PC-9 (cell line): ENCODE data around the gene PAF1. TPM values are rescaled to one million over a fixed set of nuclear protein-coding genes. Genes with fewer than 3 reads are reported as not detected.
A peak's percentile ranks its signal among the peaks of the same experiment; 100 is the strongest.

Experiments used
- BruUV-seq: library from RNA; stranded (reverse); fragments of 400-500 nt; replicated peaks from 2 replicates; lab custom pipeline; 2021; lab: Mats Ljungman, UMichigan
- CTCF ChIA-PET: fragments of 300-600 bp; sonication (Branson Sonifier 250); formaldehyde crosslinking; loops from one replicate; lab custom pipeline; 2022; ENCODE audit warnings: antibody characterized with exemption; lab: Charles Lee
- POLR2A ChIA-PET: fragments of 300-600 bp; sonication (Branson Sonifier 250); formaldehyde crosslinking; loops from one replicate; lab custom pipeline; 2022; ENCODE audit warnings: antibody characterized with exemption; ENCODE audit not compliant: unreplicated experiment; lab: Charles Lee
- DNase-seq, 2 experiments: peaks; one replicate each; pipeline versions ENCODE4 v3.0.0 to v3.0.0-alpha.2; 2015 to 2022; ENCODE audit warnings: mixed read lengths in 1 of 2
- H2AFZ ChIP-seq: fragments of 200-600 bp; sonication (generic); 2 replicates; pipeline ENCODE4 v1.8.1; 2017; ENCODE audit warnings: antibody characterized with exemption
- H3F3A ChIP-seq: fragments of 200-600 bp; sonication (generic); 2 replicates; pipeline ENCODE4 v1.8.1; 2017; ENCODE audit warnings: antibody characterized with exemption, mild to moderate bottlenecking, low read depth; ENCODE audit not compliant: insufficient read depth
- H3K27ac ChIP-seq: fragments of 200-600 bp; sonication (generic); 2 replicates; pipeline ENCODE4 v1.6.1; 2016; ENCODE audit warnings: mixed run types
- H3K27me3 ChIP-seq: fragments of 200-600 bp; sonication (generic); 2 replicates; pipeline ENCODE4 v1.6.1; 2016; ENCODE audit warnings: low read depth, mixed run types; ENCODE audit not compliant: insufficient read depth
- H3K36me3 ChIP-seq: fragments of 200-600 bp; sonication (generic); 2 replicates; pipeline ENCODE4 v1.6.1; 2016; ENCODE audit warnings: low read depth, mixed run types
- H3K4me1 ChIP-seq: fragments of 200-600 bp; sonication (generic); replicated peaks from 2 replicates; pipeline ENCODE4 v1.6.1; 2016; ENCODE audit warnings: mixed run types; ENCODE audit not compliant: insufficient read depth
- H3K4me2 ChIP-seq: fragments of 200-600 bp; sonication (generic); 2 replicates; pipeline ENCODE4 v1.6.1; 2017; ENCODE audit warnings: mixed run types
- H3K4me3 ChIP-seq: fragments of 200-600 bp; sonication (generic); 2 replicates; pipeline ENCODE4 v1.6.1; 2016; ENCODE audit warnings: mixed run types
- H3K79me2 ChIP-seq: fragments of 200-600 bp; sonication (generic); 2 replicates; pipeline ENCODE4 v1.6.1; 2017; ENCODE audit warnings: low read depth, mixed run types
- H3K9me2 ChIP-seq: fragments of 200-600 bp; sonication (generic); 2 replicates; pipeline ENCODE4 v1.8.1; 2017; ENCODE audit warnings: mild to moderate bottlenecking; ENCODE audit not compliant: insufficient read depth
- H3K9me3 ChIP-seq: fragments of 200-600 bp; sonication (generic); 2 replicates; pipeline ENCODE4 v1.8.1; 2016; ENCODE audit warnings: low read depth; ENCODE audit not compliant: insufficient read depth
- H4K20me1 ChIP-seq: fragments of 200-600 bp; sonication (generic); 2 replicates; pipeline ENCODE4 v1.8.1; 2017; ENCODE audit not compliant: insufficient read depth
- EZH2 ChIP-seq: fragments of 200-600 bp; sonication (generic); IDR thresholded peaks from 2 replicates; pipeline ENCODE4 v1.8.0; 2017; ENCODE audit warnings: antibody characterized with exemption, low read depth
- intact Hi-C: fragments of 100-400 bp; cut with micrococcal nuclease; formaldehyde crosslinking; loops from one replicate; pipeline ENCODE4 v1.10.0; 2022; ENCODE audit not compliant: unreplicated experiment
- total RNA-seq: library from RNA; stranded (reverse); gene quantifications from 2 replicates; pipeline ENCODE4 v1.2.3, GENCODE V29; 2021
- TF ChIP-seq, protein P1 (sequence below): fragments of 200-600 bp; sonication (generic); conservative IDR thresholded peaks from 2 replicates; pipeline ENCODE4 v1.6.1; 2017; ENCODE audit warnings: mixed run types, antibody characterized with exemption, mild to moderate bottlenecking, moderate library complexity

PAF1 gene
- total RNA-seq, 1 experiment from 2014 or later = 61.1 TPM

- TF ChIP-seq, protein P1, sequence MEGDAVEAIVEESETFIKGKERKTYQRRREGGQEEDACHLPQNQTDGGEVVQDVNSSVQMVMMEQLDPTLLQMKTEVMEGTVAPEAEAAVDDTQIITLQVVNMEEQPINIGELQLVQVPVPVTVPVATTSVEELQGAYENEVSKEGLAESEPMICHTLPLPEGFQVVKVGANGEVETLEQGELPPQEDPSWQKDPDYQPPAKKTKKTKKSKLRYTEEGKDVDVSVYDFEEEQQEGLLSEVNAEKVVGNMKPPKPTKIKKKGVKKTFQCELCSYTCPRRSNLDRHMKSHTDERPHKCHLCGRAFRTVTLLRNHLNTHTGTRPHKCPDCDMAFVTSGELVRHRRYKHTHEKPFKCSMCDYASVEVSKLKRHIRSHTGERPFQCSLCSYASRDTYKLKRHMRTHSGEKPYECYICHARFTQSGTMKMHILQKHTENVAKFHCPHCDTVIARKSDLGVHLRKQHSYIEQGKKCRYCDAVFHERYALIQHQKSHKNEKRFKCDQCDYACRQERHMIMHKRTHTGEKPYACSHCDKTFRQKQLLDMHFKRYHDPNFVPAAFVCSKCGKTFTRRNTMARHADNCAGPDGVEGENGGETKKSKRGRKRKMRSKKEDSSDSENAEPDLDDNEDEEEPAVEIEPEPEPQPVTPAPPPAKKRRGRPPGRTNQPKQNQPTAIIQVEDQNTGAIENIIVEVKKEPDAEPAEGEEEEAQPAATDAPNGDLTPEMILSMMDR = no peak; the same call in 1 of the 2 replicates
- H3K4me3 ChIP-seq = peak overlapping the region; percentile 92; the same call in 1 of the 2 replicates
- H2AFZ ChIP-seq = no peak overlapping the region
- H3K79me2 ChIP-seq = peaks cover 4% of the 10 kb centered on the region; the same call in 1 of the 2 replicates
- H3F3A ChIP-seq = peaks cover 33% of the 10 kb centered on the region; the same call in 1 of the 2 replicates
- no peaks in the 10 kb centered on the region for H3K9me3 ChIP-seq
- H3K9me2 ChIP-seq = no peaks in the 10 kb centered on the region
- no peaks in the 10 kb centered on the region for H4K20me1 ChIP-seq
- intact Hi-C loops = loop anchor here (1.0 to 5.0 kb wide), 4 partner anchors 23 to 452 kb away; partner anchors contain the start of genes FBXO27, MED29 and PAF1
- peak; percentile 26 to 30 for DNase-seq
- H3K4me2 ChIP-seq = peak overlapping the region; percentile 90
- ChIA-PET POLR2A (interaction anchor here (0.6 to 1.2 kb wide), 3 partner anchors 15 to 86 kb away, joined by 4 to 21 read pairs (median 6); partner anchors contain the start of gene RPS16), CTCF (interaction anchor here (1.1 kb wide), 1 partner anchor 21 kb away, joined by 5 read pairs; the partner anchor contains the start of gene RPS16)
- no peak overlapping the region for H3K27ac ChIP-seq
- H3K27me3 ChIP-seq = no peaks in the 10 kb centered on the region
- BruUV-seq = no TSS peak
- H3K4me1 ChIP-seq = peaks cover 21% of the 10 kb centered on the region
- H3K36me3 ChIP-seq = no peaks in the 10 kb centered on the region
Observed at GRCh38 chr19:39413911-39414608, 23.2 kb upstream of the PAF1 start.

GRCh38 chr19:39413272-39413910, 22.5 kb upstream of the PAF1 start:
- peaks cover 10% of the 10 kb centered on the region for H3K79me2 ChIP-seq

DNA sequence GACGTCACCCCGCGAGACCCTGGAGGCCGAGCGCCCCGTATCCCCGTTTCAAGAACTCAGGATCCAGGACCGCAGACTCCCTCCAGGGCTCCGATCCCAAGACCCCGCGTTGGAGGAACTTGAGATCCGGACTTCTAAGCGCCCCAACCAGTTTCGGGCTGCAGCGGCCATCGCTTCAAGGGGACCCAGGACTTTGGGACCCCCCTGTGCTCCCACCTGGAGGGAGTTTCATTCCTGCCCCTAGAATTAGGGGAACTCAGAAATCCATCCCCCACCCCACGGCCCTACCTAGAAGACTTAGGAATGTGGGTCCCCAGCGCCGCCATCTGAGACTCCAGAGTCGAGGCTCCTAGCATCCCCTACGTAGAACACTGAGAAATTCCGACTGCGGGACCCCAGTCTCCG, 22.0 kb upstream of the PAF1 start:
- Histone ChIP-seq H3K4me3 (peak overlapping the region; percentile 92), H2AFZ (peak overlapping the region; percentile 82), H3K4me2 (peak overlapping the region; percentile 90), H3F3A (peaks cover 40% of the 10 kb centered on the region; the same call in 1 of the 2 replicates), H4K20me1 (peaks cover 10% of the 10 kb centered on the region), H3K9me2 (no peaks in the 10 kb centered on the region), H3K9me3 (no peaks in the 10 kb centered on the region), H3K36me3 (peaks cover 10% of the 10 kb centered on the region; the same call in 1 of the 2 replicates), H3K27me3 (no peaks in the 10 kb centered on the region), H3K4me1 (peaks cover 30% of the 10 kb centered on the region), H3K27ac (no peak overlapping the region), H3K79me2 (peaks cover 15% of the 10 kb centered on the region)
- intact Hi-C loops = loop anchor here (1.0 to 5.0 kb wide), 12 partner anchors 10 to 451 kb away; partner anchors contain the start of genes EID2B, FBXO27, MED29 and PAF1
- POLR2A ChIA-PET = interaction anchor here (0.6 to 0.8 kb wide), 2 partner anchors 11 to 14 kb away, joined by 4 read pairs; no protein-coding TSS in a partner anchor
- CTCF ChIA-PET = no interaction called here
- TF ChIP-seq EZH2 = no peak
- TF ChIP-seq, protein P1 = peak; percentile 64; the same call in 1 of the 2 replicates
- no TSS peak for BruUV-seq
- DNase-seq = peak in 1 of 2 experiments; percentile 39

More at GRCh38 chr19:39413272-39413910, 22.5 kb upstream of the PAF1 start:
- Histone ChIP-seq H3K4me1 (peaks cover 28% of the 10 kb centered on the region), H2AFZ (peak overlapping the region; percentile 82), H4K20me1 (peaks cover 5% of the 10 kb centered on the region), H3K9me2 (no peaks in the 10 kb centered on the region), H3F3A (peaks cover 39% of the 10 kb centered on the region; the same call in 1 of the 2 replicates), H3K4me3 (peak overlapping the region; percentile 92), H3K27ac (no peak overlapping the region), H3K4me2 (peak overlapping the region; percentile 90), H3K36me3 (0 out of 2 replicates have a peak, but pooled peaks cover 4% of the 10 kb centered on the region), H3K9me3 (no peaks in the 10 kb centered on the region), H3K27me3 (no peaks in the 10 kb centered on the region)
- POLR2A ChIA-PET = interaction anchor here (0.8 to 1.2 kb wide), 2 partner anchors 15 to 23 kb away, joined by 4 to 21 read pairs; partner anchors contain the start of gene RPS16
- TF ChIP-seq EZH2 = no peak
- TF ChIP-seq, protein P1 = no peak
- CTCF ChIA-PET = no interaction called here
- DNase-seq = peak; percentile 11 to 37
- intact Hi-C loops = loop anchor here (1.0 to 5.0 kb wide), 4 partner anchors 22 to 451 kb away; partner anchors contain the start of genes FBXO27, MED29 and PAF1
- BruUV-seq = no TSS peak
